GM12874 (cell line): ENCODE measurements around the gene PRKCE.

Source experiments
- TF ChIP-seq, protein P1 (sequence below): IDR thresholded peaks from 2 replicates; pipeline ENCODE4 v1.5.1; 2011; ENCODE audit warnings: low read depth, mild to moderate bottlenecking, control low read depth, low read length, moderate library complexity; ENCODE audit not compliant: insufficient read depth

Gene PRKCE

DNA sequence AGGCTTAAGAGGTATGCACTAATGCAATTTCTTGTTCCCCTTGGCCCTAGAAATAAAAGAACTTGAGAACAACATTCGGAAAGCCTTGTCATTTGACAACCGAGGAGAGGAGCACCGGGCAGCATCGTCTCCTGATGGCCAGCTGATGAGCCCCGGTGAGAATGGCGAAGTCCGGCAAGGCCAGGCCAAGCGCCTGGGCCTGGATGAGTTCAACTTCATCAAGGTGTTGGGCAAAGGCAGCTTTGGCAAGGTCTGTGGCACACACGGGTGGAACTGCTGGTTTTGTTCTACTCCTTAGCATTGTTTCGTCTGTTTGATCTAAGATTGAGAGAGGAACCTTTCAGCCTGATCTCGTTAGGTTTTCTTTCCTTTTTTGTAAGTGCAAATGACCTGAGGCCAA, 355.9 kb downstream of the PRKCE start:
- TF ChIP-seq, protein P1, sequence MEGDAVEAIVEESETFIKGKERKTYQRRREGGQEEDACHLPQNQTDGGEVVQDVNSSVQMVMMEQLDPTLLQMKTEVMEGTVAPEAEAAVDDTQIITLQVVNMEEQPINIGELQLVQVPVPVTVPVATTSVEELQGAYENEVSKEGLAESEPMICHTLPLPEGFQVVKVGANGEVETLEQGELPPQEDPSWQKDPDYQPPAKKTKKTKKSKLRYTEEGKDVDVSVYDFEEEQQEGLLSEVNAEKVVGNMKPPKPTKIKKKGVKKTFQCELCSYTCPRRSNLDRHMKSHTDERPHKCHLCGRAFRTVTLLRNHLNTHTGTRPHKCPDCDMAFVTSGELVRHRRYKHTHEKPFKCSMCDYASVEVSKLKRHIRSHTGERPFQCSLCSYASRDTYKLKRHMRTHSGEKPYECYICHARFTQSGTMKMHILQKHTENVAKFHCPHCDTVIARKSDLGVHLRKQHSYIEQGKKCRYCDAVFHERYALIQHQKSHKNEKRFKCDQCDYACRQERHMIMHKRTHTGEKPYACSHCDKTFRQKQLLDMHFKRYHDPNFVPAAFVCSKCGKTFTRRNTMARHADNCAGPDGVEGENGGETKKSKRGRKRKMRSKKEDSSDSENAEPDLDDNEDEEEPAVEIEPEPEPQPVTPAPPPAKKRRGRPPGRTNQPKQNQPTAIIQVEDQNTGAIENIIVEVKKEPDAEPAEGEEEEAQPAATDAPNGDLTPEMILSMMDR, result no peak

DNA sequence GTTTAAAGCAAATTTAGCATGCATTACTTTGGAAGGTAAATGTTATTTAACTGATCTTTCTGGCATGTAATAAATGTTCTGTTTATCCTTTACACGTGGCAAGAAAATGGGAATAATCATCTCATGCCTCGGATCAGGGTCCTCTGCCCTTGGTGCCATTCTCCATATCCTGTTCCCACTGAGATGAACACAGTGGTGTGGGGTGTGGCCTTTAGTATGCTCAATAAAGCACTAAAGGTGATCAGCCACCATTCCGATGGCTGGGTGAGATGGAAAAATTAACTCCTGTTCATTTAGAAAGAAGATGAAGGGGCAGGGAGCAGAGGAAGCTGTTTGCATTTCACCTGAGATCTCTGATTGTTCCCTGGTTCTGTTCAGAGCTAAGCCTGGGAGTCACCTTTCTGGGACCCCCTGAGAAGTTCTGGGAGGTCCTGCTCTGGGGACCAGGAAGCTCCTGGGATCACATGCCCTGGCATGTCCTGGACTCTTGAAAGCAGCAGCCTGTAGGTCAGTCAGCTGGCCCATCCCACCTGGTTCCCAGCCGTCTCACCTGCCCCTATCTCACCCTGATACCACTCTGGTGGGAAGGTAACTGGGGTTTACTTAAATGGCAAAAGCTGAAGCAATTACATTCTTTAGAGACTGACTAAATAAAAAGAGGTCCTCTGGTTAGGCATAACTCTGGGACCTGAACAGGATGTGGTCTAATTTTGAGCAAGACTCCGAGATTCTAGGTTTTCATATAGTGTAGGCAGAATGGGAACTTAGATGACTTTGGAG, 356.8 kb downstream of the PRKCE start:
- TF ChIP-seq, protein P1, result no peak

DNA sequence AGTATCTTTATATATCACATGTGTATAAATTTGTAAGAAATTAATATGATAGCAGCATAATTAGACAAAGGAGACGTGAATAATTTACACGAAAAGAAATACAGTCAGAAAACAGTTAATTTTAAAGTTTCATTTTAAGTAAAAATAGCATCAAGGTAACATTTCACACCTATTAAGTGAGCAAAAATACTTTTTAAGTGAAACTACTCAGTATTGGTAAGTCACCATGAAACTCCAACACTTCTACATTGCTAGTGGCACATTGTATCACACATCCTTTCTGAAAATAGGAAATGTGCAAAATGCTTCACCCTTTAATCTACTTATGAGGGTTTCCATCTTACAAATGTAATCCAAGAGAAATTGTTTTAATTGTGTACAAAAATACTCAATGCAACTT, 357.8 kb downstream of the PRKCE start:
- TF ChIP-seq, protein P1, result no peak

DNA sequence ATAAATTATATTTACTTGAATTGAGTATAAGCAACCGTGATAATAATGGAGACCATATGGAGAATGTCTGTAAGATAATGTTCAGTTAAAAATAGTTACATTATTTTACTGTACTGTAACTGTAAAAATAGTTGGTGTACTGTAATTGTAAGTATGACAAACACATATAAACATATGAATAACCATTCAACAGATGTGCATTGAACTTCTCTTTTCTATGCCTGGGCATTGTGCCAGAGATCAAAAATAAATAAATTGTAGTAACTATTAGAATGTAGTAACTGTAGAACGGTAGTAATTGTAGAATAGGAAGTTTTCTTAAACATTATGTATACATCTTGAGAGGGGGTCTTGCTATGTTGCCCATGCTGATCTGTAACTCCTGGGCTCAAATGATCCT, 358.3 kb downstream of the PRKCE start:
- TF ChIP-seq, protein P1, result no peak

DNA sequence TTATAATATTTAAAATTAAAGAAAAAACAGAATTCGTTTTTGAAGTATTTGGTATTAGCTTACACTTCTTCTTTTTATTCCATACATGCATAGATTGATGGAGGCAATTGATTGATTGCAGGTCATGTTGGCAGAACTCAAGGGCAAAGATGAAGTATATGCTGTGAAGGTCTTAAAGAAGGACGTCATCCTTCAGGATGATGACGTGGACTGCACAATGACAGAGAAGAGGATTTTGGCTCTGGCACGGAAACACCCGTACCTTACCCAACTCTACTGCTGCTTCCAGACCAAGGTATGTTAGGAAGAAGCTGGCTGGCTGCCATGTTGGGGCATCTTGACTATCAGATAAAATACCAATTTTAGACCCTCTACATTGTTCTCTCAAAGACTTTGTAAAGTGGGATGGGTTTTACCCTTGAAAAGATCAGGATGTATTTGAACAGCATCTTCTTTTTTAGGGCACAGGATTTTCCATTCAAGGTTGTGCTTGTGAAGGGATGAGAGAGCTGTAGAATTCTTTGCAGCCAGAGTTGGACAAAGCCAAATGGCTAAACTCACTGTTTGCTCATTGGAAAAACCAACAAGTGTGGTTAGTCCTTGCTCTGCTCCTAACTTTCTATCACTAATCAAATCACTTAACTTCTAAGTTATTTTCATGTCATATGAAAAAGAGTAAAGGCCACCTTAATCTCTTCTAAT, 358.9 kb downstream of the PRKCE start:
- TF ChIP-seq, protein P1, result no peak

DNA sequence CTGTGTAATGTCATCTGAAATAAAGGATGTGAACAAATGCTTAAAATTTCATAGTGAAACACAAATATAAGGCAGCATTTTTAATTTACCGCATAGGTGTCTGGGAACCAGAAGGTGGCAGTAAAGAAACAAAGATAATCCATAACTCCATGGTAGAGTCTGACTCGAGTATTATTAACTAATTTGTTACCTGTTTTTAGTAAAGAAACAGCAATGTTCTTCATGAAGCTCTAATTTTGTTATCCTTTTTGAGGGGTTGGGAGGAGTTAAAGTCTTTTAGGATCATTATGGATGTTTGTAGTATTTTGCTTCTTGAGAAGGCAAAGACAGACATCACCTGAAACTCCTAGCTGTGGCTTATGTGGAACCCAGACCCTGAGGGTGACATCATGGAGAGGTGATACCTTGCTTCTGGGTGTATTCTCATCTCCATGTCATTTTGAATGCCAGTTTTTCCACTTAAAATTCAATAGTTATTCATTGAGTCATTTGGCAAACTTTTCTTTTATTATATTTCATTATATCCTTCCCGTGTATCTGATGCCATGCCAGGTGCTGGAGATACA, 359.5 kb downstream of the PRKCE start:
- TF ChIP-seq, protein P1, result peak; percentile 30; the same call in 1 of the 2 replicates

GRCh38 chr2:46012618-46013240, 361.3 kb downstream of the PRKCE start:
- TF ChIP-seq, protein P1, result no peak
